ENCODE measurements around the gene HS6ST3.

The HS6ST3 gene

GRCh38 chr13:96119921-96120320 lies 30.0 kb downstream of the HS6ST3 start:
- H3K4me3 Mint-ChIP-seq = no peak overlapping the region

GRCh38 chr13:96130818-96131340 lies 41.0 kb downstream of the HS6ST3 start:
- H3K27ac Mint-ChIP-seq = no peak overlapping the region
- no peaks in the 10 kb centered on the region for H3K36me3 Mint-ChIP-seq (ENCODE audit: low read depth)
- H3K4me3 Mint-ChIP-seq = no peak overlapping the region
- DNase-seq (no peak), ATAC-seq (no peak)
- no peaks in the 10 kb centered on the region for H3K4me1 Mint-ChIP-seq
- H3K27me3 Mint-ChIP-seq = no peaks in the 10 kb centered on the region
- peaks cover 7% of the 10 kb centered on the region for H3K9me3 Mint-ChIP-seq

More at GRCh38 chr13:96119921-96120320, 30.0 kb downstream of the HS6ST3 start:
- no peak for ATAC-seq
- Mint-ChIP-seq H3K36me3 (ENCODE audit: low read depth) (no peaks in the 10 kb centered on the region), H3K27me3 (no peaks in the 10 kb centered on the region), H3K9me3 (no peaks in the 10 kb centered on the region), H3K27ac (no peak overlapping the region), H3K4me1 (no peaks in the 10 kb centered on the region)
- no peak for DNase-seq

- Mint-ChIP-seq H3K4me3 (no peak overlapping the region), H3K27me3 (no peaks in the 10 kb centered on the region), H3K27ac (no peak overlapping the region), H3K9me3 (peaks cover 7% of the 10 kb centered on the region), H3K36me3 (ENCODE audit: low read depth) (no peaks in the 10 kb centered on the region), H3K4me1 (no peaks in the 10 kb centered on the region)
- ATAC-seq (no peak), DNase-seq (no peak)
Observed at GRCh38 chr13:96141032-96141431, 51.1 kb downstream of the HS6ST3 start.

- DNase-seq (no peak), ATAC-seq (no peak)
- Mint-ChIP-seq H3K27me3 (no peaks in the 10 kb centered on the region), H3K4me1 (no peaks in the 10 kb centered on the region), H3K27ac (no peak overlapping the region), H3K36me3 (ENCODE audit: low read depth) (no peaks in the 10 kb centered on the region), H3K9me3 (peaks cover 6% of the 10 kb centered on the region), H3K4me3 (no peak overlapping the region)
Observed at GRCh38 chr13:96159725-96160124, 69.8 kb downstream of the HS6ST3 start.

- Mint-ChIP-seq H3K27ac (no peak overlapping the region), H3K4me3 (no peak overlapping the region), H3K27me3 (no peaks in the 10 kb centered on the region), H3K9me3 (peaks cover 6% of the 10 kb centered on the region), H3K4me1 (no peaks in the 10 kb centered on the region), H3K36me3 (ENCODE audit: low read depth) (no peaks in the 10 kb centered on the region)
- ATAC-seq (no peak), DNase-seq (no peak)
Observed at GRCh38 chr13:96161141-96161540, 71.2 kb downstream of the HS6ST3 start.

- no peaks in the 10 kb centered on the region for H3K4me1 Mint-ChIP-seq
- no peak overlapping the region for H3K4me3 Mint-ChIP-seq
- H3K9me3 Mint-ChIP-seq = no peaks in the 10 kb centered on the region
- ATAC-seq (no peak), DNase-seq (no peak)
- no peak overlapping the region for H3K27ac Mint-ChIP-seq
- H3K27me3 Mint-ChIP-seq = no peaks in the 10 kb centered on the region
- no peaks in the 10 kb centered on the region for H3K36me3 Mint-ChIP-seq (ENCODE audit: low read depth)
Observed at GRCh38 chr13:96165840-96166239, 75.9 kb downstream of the HS6ST3 start.

- H3K36me3 Mint-ChIP-seq (ENCODE audit: low read depth) = no peaks in the 10 kb centered on the region
- no peaks in the 10 kb centered on the region for H3K9me3 Mint-ChIP-seq
Observed at GRCh38 chr13:96172066-96172465, 82.2 kb downstream of the HS6ST3 start.

GRCh38 chr13:96178759-96179158 lies 88.9 kb downstream of the HS6ST3 start:
- ATAC-seq (no peak), DNase-seq (no peak)
- H3K27ac Mint-ChIP-seq = no peak overlapping the region
- no peaks in the 10 kb centered on the region for H3K36me3 Mint-ChIP-seq (ENCODE audit: low read depth)
- peaks cover 3% of the 10 kb centered on the region for H3K9me3 Mint-ChIP-seq
- no peaks in the 10 kb centered on the region for H3K4me1 Mint-ChIP-seq
- H3K27me3 Mint-ChIP-seq = no peaks in the 10 kb centered on the region
- no peak overlapping the region for H3K4me3 Mint-ChIP-seq

More at GRCh38 chr13:96172066-96172465, 82.2 kb downstream of the HS6ST3 start:
- no peak overlapping the region for H3K27ac Mint-ChIP-seq
- H3K4me1 Mint-ChIP-seq = no peaks in the 10 kb centered on the region
- DNase-seq (no peak), ATAC-seq (no peak)
- no peaks in the 10 kb centered on the region for H3K27me3 Mint-ChIP-seq
- no peak overlapping the region for H3K4me3 Mint-ChIP-seq

- peaks cover 5% of the 10 kb centered on the region for H3K9me3 Mint-ChIP-seq
- H3K27ac Mint-ChIP-seq = no peak overlapping the region
- no peak overlapping the region for H3K4me3 Mint-ChIP-seq
- ATAC-seq (no peak), DNase-seq (no peak)
- H3K27me3 Mint-ChIP-seq = no peaks in the 10 kb centered on the region
- H3K36me3 Mint-ChIP-seq (ENCODE audit: low read depth) = no peaks in the 10 kb centered on the region
- no peaks in the 10 kb centered on the region for H3K4me1 Mint-ChIP-seq
Observed at GRCh38 chr13:96179309-96179708, 89.4 kb downstream of the HS6ST3 start.

GRCh38 chr13:96181911-96182310 lies 92.0 kb downstream of the HS6ST3 start:
- Mint-ChIP-seq H3K4me1 (no peaks in the 10 kb centered on the region), H3K27me3 (no peaks in the 10 kb centered on the region), H3K9me3 (peaks cover 9% of the 10 kb centered on the region), H3K36me3 (ENCODE audit: low read depth) (no peaks in the 10 kb centered on the region), H3K4me3 (no peak overlapping the region), H3K27ac (no peak overlapping the region)
- ATAC-seq (no peak), DNase-seq (no peak)

GRCh38 chr13:96185818-96186217 lies 95.9 kb downstream of the HS6ST3 start:
- DNase-seq = no peak
- H3K27me3 Mint-ChIP-seq = no peaks in the 10 kb centered on the region
- no peaks in the 10 kb centered on the region for H3K36me3 Mint-ChIP-seq (ENCODE audit: low read depth)
- no peak overlapping the region for H3K27ac Mint-ChIP-seq
- ATAC-seq = no peak
- no peak overlapping the region for H3K4me3 Mint-ChIP-seq
- H3K4me1 Mint-ChIP-seq = no peaks in the 10 kb centered on the region
- H3K9me3 Mint-ChIP-seq = peaks cover 6% of the 10 kb centered on the region

GRCh38 chr13:96191367-96191766 lies 101.5 kb downstream of the HS6ST3 start:
- Mint-ChIP-seq H3K9me3 (peaks cover 6% of the 10 kb centered on the region), H3K4me3 (no peak overlapping the region), H3K4me1 (no peaks in the 10 kb centered on the region), H3K27me3 (no peaks in the 10 kb centered on the region), H3K36me3 (ENCODE audit: low read depth) (no peaks in the 10 kb centered on the region), H3K27ac (no peak overlapping the region)
- DNase-seq (no peak), ATAC-seq (no peak)

GRCh38 chr13:96193728-96194310 lies 103.9 kb downstream of the HS6ST3 start:
- Mint-ChIP-seq H3K27ac (no peak overlapping the region), H3K4me3 (no peak overlapping the region), H3K4me1 (no peaks in the 10 kb centered on the region), H3K36me3 (ENCODE audit: low read depth) (no peaks in the 10 kb centered on the region), H3K27me3 (no peaks in the 10 kb centered on the region), H3K9me3 (peaks cover 6% of the 10 kb centered on the region)
- ATAC-seq = no peak
- DNase-seq = no peak

GRCh38 chr13:96198038-96198437 lies 108.1 kb downstream of the HS6ST3 start:
- peaks cover 20% of the 10 kb centered on the region for H3K9me3 Mint-ChIP-seq
- H3K4me1 Mint-ChIP-seq = no peaks in the 10 kb centered on the region
- no peak for DNase-seq
- H3K27ac Mint-ChIP-seq = no peak overlapping the region
- H3K36me3 Mint-ChIP-seq (ENCODE audit: low read depth) = no peaks in the 10 kb centered on the region
- H3K27me3 Mint-ChIP-seq = peaks cover 5% of the 10 kb centered on the region
- ATAC-seq = no peak
- H3K4me3 Mint-ChIP-seq = no peak overlapping the region

- Mint-ChIP-seq H3K27ac (no peak overlapping the region), H3K9me3 (peaks cover 14% of the 10 kb centered on the region), H3K27me3 (peaks cover 5% of the 10 kb centered on the region), H3K36me3 (ENCODE audit: low read depth) (no peaks in the 10 kb centered on the region), H3K4me3 (no peak overlapping the region), H3K4me1 (no peaks in the 10 kb centered on the region)
- DNase-seq (no peak), ATAC-seq (no peak)
Observed at GRCh38 chr13:96199315-96199714, 109.4 kb downstream of the HS6ST3 start.

- ATAC-seq = no peak
- Mint-ChIP-seq H3K4me1 (no peaks in the 10 kb centered on the region), H3K27me3 (peaks cover 5% of the 10 kb centered on the region), H3K9me3 (peaks cover 14% of the 10 kb centered on the region), H3K4me3 (no peak overlapping the region), H3K27ac (no peak overlapping the region), H3K36me3 (ENCODE audit: low read depth) (no peaks in the 10 kb centered on the region)
- DNase-seq = no peak
Observed at GRCh38 chr13:96200810-96201209, 110.9 kb downstream of the HS6ST3 start.

Measured in activated naive CD8-positive, alpha-beta T cell treated with anti-CD3 and anti-CD28 coated beads, Interleukin-2, amount 50 U/mL, for 24 hours (primary cell).